Measurements from ENCODE around the gene CRY2.

CRY2 gene

GRCh38 chr11:45852018-45852711 lies 4.9 kb downstream of the CRY2 start:
- TF ChIP-seq GATA2 (IDR thresholded peaks at IDR 0.05; ENCODE audit: low read depth, low read length) (no peak), GATA3 (IDR thresholded peaks at IDR 0.05; ENCODE audit: low read depth, low read length) (no peak)

- no peak for TF ChIP-seq GATA3 (IDR thresholded peaks at IDR 0.05; ENCODE audit: low read depth, low read length)
Measured at GRCh38 chr11:45852712-45853101, 5.4 kb downstream of the CRY2 start.

- TF ChIP-seq GATA3 (IDR thresholded peaks at IDR 0.05; ENCODE audit: low read depth, low read length) (no peak), GATA2 (IDR thresholded peaks at IDR 0.05; ENCODE audit: low read depth, low read length) (no peak)
Measured at GRCh38 chr11:45853332-45854219, 6.3 kb downstream of the CRY2 start.

GRCh38 chr11:45855308-45855707 lies 8.0 kb downstream of the CRY2 start:
- TF ChIP-seq GATA3 (IDR thresholded peaks at IDR 0.05; ENCODE audit: low read depth, low read length), result no peak
- TF ChIP-seq GATA2 (IDR thresholded peaks at IDR 0.05; ENCODE audit: low read depth, low read length), result no peak

- TF ChIP-seq GATA3 (IDR thresholded peaks at IDR 0.05; ENCODE audit: low read depth, low read length) (no peak), GATA2 (IDR thresholded peaks at IDR 0.05; ENCODE audit: low read depth, low read length) (no peak)
Measured at GRCh38 chr11:45856044-45856468, 8.8 kb downstream of the CRY2 start.

- TF ChIP-seq GATA3 (IDR thresholded peaks at IDR 0.05; ENCODE audit: low read depth, low read length) (no peak), GATA2 (IDR thresholded peaks at IDR 0.05; ENCODE audit: low read depth, low read length) (no peak)
Measured at GRCh38 chr11:45857961-45858474, 10.7 kb downstream of the CRY2 start.

GRCh38 chr11:45858751-45859398 lies 11.6 kb downstream of the CRY2 start:
- TF ChIP-seq GATA3 (IDR thresholded peaks at IDR 0.05; ENCODE audit: low read depth, low read length) (no peak), GATA2 (IDR thresholded peaks at IDR 0.05; ENCODE audit: low read depth, low read length) (no peak)

- TF ChIP-seq GATA3 (IDR thresholded peaks at IDR 0.05; ENCODE audit: low read depth, low read length), result no peak
- no peak for TF ChIP-seq GATA2 (IDR thresholded peaks at IDR 0.05; ENCODE audit: low read depth, low read length)
Measured at GRCh38 chr11:45859661-45860140, 12.4 kb downstream of the CRY2 start.

GRCh38 chr11:45860348-45860747 lies 13.1 kb downstream of the CRY2 start:
- TF ChIP-seq GATA3 (IDR thresholded peaks at IDR 0.05; ENCODE audit: low read depth, low read length) (no peak), GATA2 (IDR thresholded peaks at IDR 0.05; ENCODE audit: low read depth, low read length) (no peak)

- no peak for TF ChIP-seq GATA3 (IDR thresholded peaks at IDR 0.05; ENCODE audit: low read depth, low read length)
- TF ChIP-seq GATA2 (IDR thresholded peaks at IDR 0.05; ENCODE audit: low read depth, low read length), result no peak
Measured at GRCh38 chr11:45860764-45861510, 13.7 kb downstream of the CRY2 start.

GRCh38 chr11:45864041-45864440 lies 16.8 kb downstream of the CRY2 start:
- TF ChIP-seq GATA2 (IDR thresholded peaks at IDR 0.05; ENCODE audit: low read depth, low read length), result no peak
- TF ChIP-seq GATA3 (IDR thresholded peaks at IDR 0.05; ENCODE audit: low read depth, low read length), result no peak

- TF ChIP-seq GATA2 (IDR thresholded peaks at IDR 0.05; ENCODE audit: low read depth, low read length) (no peak), GATA3 (IDR thresholded peaks at IDR 0.05; ENCODE audit: low read depth, low read length) (no peak)
Measured at GRCh38 chr11:45869551-45869950, 22.3 kb downstream of the CRY2 start.

GRCh38 chr11:45870706-45871105 lies 23.4 kb downstream of the CRY2 start:
- TF ChIP-seq GATA2 (IDR thresholded peaks at IDR 0.05; ENCODE audit: low read depth, low read length), result no peak
- no peak for TF ChIP-seq GATA3 (IDR thresholded peaks at IDR 0.05; ENCODE audit: low read depth, low read length)

All from SH-SY5Y (cell line).